Measurements from ENCODE around the gene SCAI.

- TF ChIP-seq CTCF (IDR thresholded peaks at IDR 0.05) (no peak), POLR2AphosphoS5 (IDR thresholded peaks at IDR 0.05) (no peak), POLR2A (IDR thresholded peaks at IDR 0.05; ENCODE audit: low read depth) (no peak)
Observed at GRCh38 chr9:125134976-125135375, 8.4 kb downstream of the SCAI start.
